Testis (tissue), 3 donors: Measurements from ENCODE around the gene SLC29A3. TPM values are rescaled to one million over a fixed set of nuclear protein-coding genes. Genes with fewer than 3 reads are reported as not detected.

Experiments used
- DNase-seq: peaks from one replicate; pipeline ENCODE4 v3.0.0-alpha.2; 2019
- H3K27ac ChIP-seq, 2 donors: fragments of 200-600 bp; sonication (generic); one replicate each; pipeline ENCODE4 v1.5.1; 2019
- H3K27me3 ChIP-seq: fragments of 200-600 bp; sonication (generic); one replicate; pipeline ENCODE4 v1.5.1; 2019
- H3K36me3 ChIP-seq: fragments of 200-600 bp; sonication (generic); one replicate; pipeline ENCODE4 v1.5.1; 2017; ENCODE audit warnings: low read depth; ENCODE audit errors: missing control alignments
- H3K4me1 ChIP-seq: fragments of 200-600 bp; sonication (generic); one replicate; pipeline ENCODE4 v1.5.1; 2019
- H3K4me3 ChIP-seq, 2 donors: fragments of 200-600 bp; sonication (generic); one replicate each; pipeline ENCODE4 v1.5.1; 2017 to 2019
- H3K9me3 ChIP-seq: fragments of 200-600 bp; sonication (generic); one replicate; pipeline ENCODE4 v1.5.1; 2017
- POLR2A ChIP-seq: fragments of 450-650 bp; IDR thresholded peaks from one replicate; pipeline ENCODE4 v1.6.1; 2017; ENCODE audit warnings: antibody characterized with exemption, mild to moderate bottlenecking, moderate library complexity
- WGBS, 2 donors: methylation state at CpG; one replicate each; pipeline ENCODE4 v1.1.5; 2018; 5-methylcytosine and 5-hydroxymethylcytosine counted together
- intact Hi-C: fragments of 100-400 bp; cut with DNase I; formaldehyde crosslinking; loops from one replicate; pipeline ENCODE4 v1.15.1; 2023; ENCODE audit warnings: low total_unique reads
- polyA plus RNA-seq: library from polyadenylated mRNA; stranded (reverse); fragments of 350-450 nt; fragmentation: Illumina TruSeq; extraction: RNeasy Lipid Tissue Mini Kit (QIAGEN cat#74804); gene quantifications from one replicate; pipeline ENCODE4 v1.2.3, GENCODE V29; 2014; ENCODE audit warnings: low read depth, low replicate concordance; ENCODE audit not compliant: insufficient read depth
- total RNA-seq, 2 donors: library from RNA; depleted of rRNA; stranded (reverse); fragments of >200 nt; gene quantifications; one replicate each; pipeline ENCODE4 v1.2.3, GENCODE V29; 2016
- TF ChIP-seq, protein P1 (sequence below), 3 experiments: fragments of 450-650 bp in 2 of 3; fragments of 200-600 bp in 1 of 3; sonication (generic) in 1 of 3; IDR thresholded peaks; one replicate each; pipeline ENCODE4 v1.5.1; 2016 to 2019; ENCODE audit warnings: antibody characterized with exemption in 3 of 3, mild to moderate bottlenecking in 2 of 3, moderate library complexity in 1 of 3

SLC29A3 gene
- total and polyA plus RNA-seq, 3 donors from 2014 or later = 10.7 to 14.0 (median 12.7) TPM

DNA sequence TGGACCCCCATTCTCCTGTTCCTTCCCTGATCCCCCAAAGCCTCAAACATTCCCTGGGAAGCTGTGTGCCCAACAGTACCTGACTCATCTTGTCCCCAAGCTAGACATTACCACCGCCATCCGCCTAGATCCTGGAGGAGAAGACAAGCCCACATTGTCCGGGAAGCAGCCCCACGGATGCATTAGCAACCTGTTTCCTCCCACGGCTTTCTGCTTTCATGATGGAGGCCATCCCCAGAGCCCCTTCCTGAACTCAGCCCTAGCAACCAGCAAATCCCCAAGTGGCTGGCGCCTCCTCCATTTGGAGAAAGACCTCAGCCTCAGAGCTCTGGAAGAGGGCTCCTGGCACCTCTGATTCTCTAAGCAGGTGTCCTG is 2.3 kb upstream of the SLC29A3 start:
- no peak overlapping the region for H3K4me3 ChIP-seq
- no peaks in the 10 kb centered on the region for H3K9me3 ChIP-seq
- 62 to 67% methylated on average over 1 to 6 of the region's 6 CpGs for WGBS, 2 donors
- peaks cover 26% of the 10 kb centered on the region for H3K4me1 ChIP-seq
- intact Hi-C loops = loop anchor here (10.0 kb wide), 1 partner anchor 258 kb away; no protein-coding TSS in a partner anchor
- TF ChIP-seq, protein P1, sequence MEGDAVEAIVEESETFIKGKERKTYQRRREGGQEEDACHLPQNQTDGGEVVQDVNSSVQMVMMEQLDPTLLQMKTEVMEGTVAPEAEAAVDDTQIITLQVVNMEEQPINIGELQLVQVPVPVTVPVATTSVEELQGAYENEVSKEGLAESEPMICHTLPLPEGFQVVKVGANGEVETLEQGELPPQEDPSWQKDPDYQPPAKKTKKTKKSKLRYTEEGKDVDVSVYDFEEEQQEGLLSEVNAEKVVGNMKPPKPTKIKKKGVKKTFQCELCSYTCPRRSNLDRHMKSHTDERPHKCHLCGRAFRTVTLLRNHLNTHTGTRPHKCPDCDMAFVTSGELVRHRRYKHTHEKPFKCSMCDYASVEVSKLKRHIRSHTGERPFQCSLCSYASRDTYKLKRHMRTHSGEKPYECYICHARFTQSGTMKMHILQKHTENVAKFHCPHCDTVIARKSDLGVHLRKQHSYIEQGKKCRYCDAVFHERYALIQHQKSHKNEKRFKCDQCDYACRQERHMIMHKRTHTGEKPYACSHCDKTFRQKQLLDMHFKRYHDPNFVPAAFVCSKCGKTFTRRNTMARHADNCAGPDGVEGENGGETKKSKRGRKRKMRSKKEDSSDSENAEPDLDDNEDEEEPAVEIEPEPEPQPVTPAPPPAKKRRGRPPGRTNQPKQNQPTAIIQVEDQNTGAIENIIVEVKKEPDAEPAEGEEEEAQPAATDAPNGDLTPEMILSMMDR (IDR thresholded peaks at IDR 0.05) = no peak
- TF ChIP-seq POLR2A = no peak
- no peak for DNase-seq
- no peaks in the 10 kb centered on the region for H3K36me3 ChIP-seq
- no peak overlapping the region for H3K27ac ChIP-seq
- no peaks in the 10 kb centered on the region for H3K27me3 ChIP-seq

DNA sequence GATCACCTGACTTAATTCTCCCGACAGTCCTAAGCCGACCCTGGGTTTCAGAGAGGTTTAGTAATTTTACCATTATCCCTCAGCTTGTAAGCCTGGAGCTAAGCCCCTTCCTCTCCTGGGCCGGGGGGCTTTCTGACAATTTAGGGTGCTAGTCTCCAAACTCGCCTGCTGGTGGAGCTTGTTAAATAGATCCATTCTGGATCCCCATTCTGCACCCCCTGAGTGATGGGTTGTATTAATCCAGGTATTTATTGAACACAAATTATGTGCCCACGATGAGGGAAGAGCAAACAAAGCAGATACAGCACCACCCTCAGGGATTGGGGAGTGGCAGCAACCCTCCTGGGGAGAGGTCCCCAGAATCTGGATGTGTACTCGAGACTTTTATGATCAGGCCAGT is 1.3 kb upstream of the SLC29A3 start:
- WGBS, 2 donors = 61 to 77% methylated on average over 6 of the region's 6 CpGs
- Histone ChIP-seq H3K27ac (no peak overlapping the region), H3K36me3 (no peaks in the 10 kb centered on the region), H3K4me3 (no peak overlapping the region), H3K27me3 (no peaks in the 10 kb centered on the region), H3K9me3 (no peaks in the 10 kb centered on the region), H3K4me1 (peaks cover 26% of the 10 kb centered on the region)
- intact Hi-C loops = loop anchor here (10.0 kb wide), 1 partner anchor 257 kb away; no protein-coding TSS in a partner anchor
- TF ChIP-seq, protein P1 (IDR thresholded peaks at IDR 0.05) = no peak
- no peak for TF ChIP-seq POLR2A
- no peak for DNase-seq

DNA sequence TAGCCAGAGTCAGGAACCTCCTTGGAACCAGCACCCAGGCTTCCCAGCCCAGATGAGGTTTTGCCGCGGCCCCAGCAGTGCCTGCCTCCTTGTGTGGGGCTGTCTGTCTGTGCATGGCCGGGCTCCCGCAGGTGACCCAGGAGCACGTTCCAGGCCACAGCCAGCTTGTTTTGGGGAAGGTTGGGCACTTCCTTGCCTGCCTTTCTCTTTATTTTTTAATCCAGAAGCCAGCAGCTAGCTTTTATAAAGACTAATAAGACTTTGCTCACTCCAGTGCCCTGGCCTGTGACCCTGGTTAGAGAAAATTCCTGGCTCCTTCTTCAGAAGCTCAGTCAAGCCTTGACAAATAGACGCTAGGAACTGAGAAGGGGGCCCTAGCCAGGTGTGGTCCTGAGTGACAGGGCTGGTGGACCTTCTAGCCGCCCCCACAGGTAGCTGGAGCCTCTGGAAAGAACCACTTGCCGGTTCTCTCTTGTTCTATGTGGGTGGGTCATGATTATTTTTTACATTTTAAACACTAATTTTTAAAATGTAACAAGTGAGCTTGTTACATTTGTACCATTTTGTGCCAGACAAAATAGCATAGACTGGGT is 837 bp downstream of the SLC29A3 start:
- H3K36me3 ChIP-seq = no peaks in the 10 kb centered on the region
- WGBS, 2 donors = 33 to 53% methylated on average over 5 to 8 of the region's 8 CpGs
- no peak for DNase-seq
- no peaks in the 10 kb centered on the region for H3K9me3 ChIP-seq
- H3K27me3 ChIP-seq = no peaks in the 10 kb centered on the region
- H3K4me1 ChIP-seq = peaks cover 16% of the 10 kb centered on the region
- intact Hi-C loops = loop anchor here (10.0 kb wide), 1 partner anchor 255 kb away; no protein-coding TSS in a partner anchor
- peak overlapping the region; percentile 65 to 83 for H3K4me3 ChIP-seq
- H3K27ac ChIP-seq = peak overlapping the region; percentile 63 to 80
- no peak for TF ChIP-seq POLR2A
- TF ChIP-seq, protein P1 (IDR thresholded peaks at IDR 0.05) = no peak

DNA sequence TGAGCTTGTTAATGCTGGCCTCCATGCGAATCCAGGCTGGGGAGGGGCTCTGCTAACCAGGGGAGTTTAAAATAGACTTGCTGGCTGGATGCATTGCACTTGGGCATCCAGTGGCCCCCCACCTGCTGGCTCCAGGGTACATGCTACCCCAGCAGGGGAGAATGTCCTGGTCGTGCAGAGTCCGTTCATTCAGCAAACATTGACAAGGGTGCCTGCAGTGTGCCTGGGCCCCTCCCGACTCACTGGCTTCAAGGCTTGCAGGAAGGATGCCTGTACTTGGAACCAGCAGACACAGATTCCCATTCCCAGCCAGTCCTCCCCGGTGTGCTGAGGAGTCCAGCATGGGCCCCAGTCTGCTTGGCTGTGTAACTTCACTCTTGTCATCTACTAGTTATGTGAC is 1.5 kb downstream of the SLC29A3 start:
- Histone ChIP-seq H3K9me3 (no peaks in the 10 kb centered on the region), H3K4me1 (peaks cover 16% of the 10 kb centered on the region), H3K27ac (no peak overlapping the region), H3K27me3 (no peaks in the 10 kb centered on the region), H3K4me3 (no peak overlapping the region), H3K36me3 (no peaks in the 10 kb centered on the region)
- DNase-seq = no peak
- no peak for TF ChIP-seq POLR2A
- TF ChIP-seq, protein P1 (IDR thresholded peaks at IDR 0.05) = no peak
- intact Hi-C loops = no loop called here
- 93 to 95% methylated on average over 3 to 5 of the region's 5 CpGs for WGBS, 2 donors

DNA sequence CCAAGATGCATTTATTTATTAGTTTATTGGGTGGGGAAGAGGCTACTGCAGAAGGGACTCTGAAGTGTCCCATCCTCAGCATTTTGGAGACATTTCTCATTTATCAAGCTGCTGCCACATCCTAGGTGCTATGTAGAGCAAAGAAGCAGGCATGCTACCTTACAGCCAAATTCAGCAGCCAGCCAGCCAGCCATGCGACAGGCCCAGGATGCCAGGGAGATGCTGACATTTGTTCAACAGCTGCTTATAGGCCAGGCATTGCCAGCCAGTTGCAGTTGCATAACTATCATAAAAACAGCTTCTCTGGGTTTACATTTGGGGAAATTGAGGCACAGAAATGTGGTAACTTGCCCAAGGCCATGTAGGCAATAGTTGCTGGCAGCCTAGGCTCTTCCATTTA is 2.3 kb downstream of the SLC29A3 start:
- no peaks in the 10 kb centered on the region for H3K36me3 ChIP-seq
- TF ChIP-seq, protein P1 (IDR thresholded peaks at IDR 0.05) = no peak
- no peak for TF ChIP-seq POLR2A
- H3K27me3 ChIP-seq = no peaks in the 10 kb centered on the region
- peaks cover 16% of the 10 kb centered on the region for H3K4me1 ChIP-seq
- no peak overlapping the region for H3K27ac ChIP-seq
- H3K9me3 ChIP-seq = no peaks in the 10 kb centered on the region
- no peak overlapping the region for H3K4me3 ChIP-seq
- intact Hi-C loops = no loop called here
- DNase-seq = no peak
- whole genome bisulfite sequencing, 2 donors = 100% methylated on average over 1 of the region's 1 CpG
